Uterus (tissue), 2 donors: Measurements from ENCODE around the gene HOXC4.

Experiments
- CTCF ChIP-seq, 4 experiments: fragments of 200-600 bp in 2 of 4; fragments of 450-650 bp in 2 of 4; sonication (generic) in 2 of 4; IDR thresholded peaks; one replicate each; pipeline ENCODE4 v1.5.1; 2016 to 2019; ENCODE audit warnings: antibody characterized with exemption in 4 of 4, mild to moderate bottlenecking in 2 of 4, moderate library complexity in 1 of 4
- POLR2A ChIP-seq, 2 donors: fragments of 450-650 bp; IDR thresholded peaks; one replicate each; pipeline ENCODE4 v1.6.1; 2016; ENCODE audit warnings: antibody characterized with exemption in 2 of 2, mild to moderate bottlenecking in 1 of 2, moderate library complexity in 1 of 2

- TF ChIP-seq CTCF (IDR thresholded peaks at IDR 0.05): no peak
- TF ChIP-seq POLR2A (IDR thresholded peaks at IDR 0.05): no peak
Observed at GRCh38 chr12:54026640-54027441, 26.8 kb upstream of the HOXC4 start.
